ENCODE data around the gene WWOX.

- TF ChIP-seq, protein P1, sequence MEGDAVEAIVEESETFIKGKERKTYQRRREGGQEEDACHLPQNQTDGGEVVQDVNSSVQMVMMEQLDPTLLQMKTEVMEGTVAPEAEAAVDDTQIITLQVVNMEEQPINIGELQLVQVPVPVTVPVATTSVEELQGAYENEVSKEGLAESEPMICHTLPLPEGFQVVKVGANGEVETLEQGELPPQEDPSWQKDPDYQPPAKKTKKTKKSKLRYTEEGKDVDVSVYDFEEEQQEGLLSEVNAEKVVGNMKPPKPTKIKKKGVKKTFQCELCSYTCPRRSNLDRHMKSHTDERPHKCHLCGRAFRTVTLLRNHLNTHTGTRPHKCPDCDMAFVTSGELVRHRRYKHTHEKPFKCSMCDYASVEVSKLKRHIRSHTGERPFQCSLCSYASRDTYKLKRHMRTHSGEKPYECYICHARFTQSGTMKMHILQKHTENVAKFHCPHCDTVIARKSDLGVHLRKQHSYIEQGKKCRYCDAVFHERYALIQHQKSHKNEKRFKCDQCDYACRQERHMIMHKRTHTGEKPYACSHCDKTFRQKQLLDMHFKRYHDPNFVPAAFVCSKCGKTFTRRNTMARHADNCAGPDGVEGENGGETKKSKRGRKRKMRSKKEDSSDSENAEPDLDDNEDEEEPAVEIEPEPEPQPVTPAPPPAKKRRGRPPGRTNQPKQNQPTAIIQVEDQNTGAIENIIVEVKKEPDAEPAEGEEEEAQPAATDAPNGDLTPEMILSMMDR (optimal IDR thresholded peaks at IDR 0.05 in 1 of 3, IDR thresholded peaks at IDR 0.05 in 1 of 3, conservative IDR thresholded peaks at IDR 0.05 in 1 of 3; ENCODE audit: extremely low read depth in 1 of 3, insufficient read depth in 2 of 3, low read length in 3 of 3) = no peak
- no peak for TF ChIP-seq EZH2 (IDR thresholded peaks at IDR 0.05; ENCODE audit: low read length)
Measured at GRCh38 chr16:78519896-78520295, 420.4 kb downstream of the WWOX start.

Data from keratinocyte (primary cell).